T-helper 9 cell (primary cell): Measurements from ENCODE around the gene SLC25A43.
"Not testable (repeated sequence)": the region's sequence is repeated elsewhere in the genome, so short reads cannot be mapped to it uniquely, and the experiment has no call there.

Experiments used
- DNase-seq: peaks from one replicate; pipeline ENCODE4 v3.0.0-alpha.2; 2020

SLC25A43 gene

GRCh38 chrX:119410027-119410819 lies 11.1 kb downstream of the SLC25A43 start:
- no peak for DNase-seq

- no peak for DNase-seq
Measured at GRCh38 chrX:119410854-119411253, 11.7 kb downstream of the SLC25A43 start.

GRCh38 chrX:119411959-119412358 lies 12.8 kb downstream of the SLC25A43 start:
- DNase-seq, result no peak

GRCh38 chrX:119417376-119417775 lies 18.2 kb downstream of the SLC25A43 start:
- DNase-seq, result no peak

GRCh38 chrX:119417842-119418241 lies 18.7 kb downstream of the SLC25A43 start:
- no peak for DNase-seq

- DNase-seq, result no peak
Measured at GRCh38 chrX:119419146-119419545, 20.0 kb downstream of the SLC25A43 start.

- no peak for DNase-seq
Measured at GRCh38 chrX:119419898-119420297, 20.8 kb downstream of the SLC25A43 start.

- no peak for DNase-seq
Measured at GRCh38 chrX:119421016-119421705, 22.0 kb downstream of the SLC25A43 start.

- no peak for DNase-seq
Measured at GRCh38 chrX:119423631-119424030, 24.5 kb downstream of the SLC25A43 start.

GRCh38 chrX:119424999-119425398 lies 25.9 kb downstream of the SLC25A43 start:
- no peak for DNase-seq

GRCh38 chrX:119427024-119427794 lies 28.1 kb downstream of the SLC25A43 start:
- DNase-seq, result no peak

GRCh38 chrX:119427795-119428185 lies 28.7 kb downstream of the SLC25A43 start:
- DNase-seq, result no peak

GRCh38 chrX:119429471-119429870 lies 30.3 kb downstream of the SLC25A43 start:
- no peak for DNase-seq

GRCh38 chrX:119441295-119441694 lies 42.2 kb downstream of the SLC25A43 start:
- DNase-seq, result not testable (repeated sequence)

- no peak for DNase-seq
Measured at GRCh38 chrX:119442286-119442685, 43.1 kb downstream of the SLC25A43 start.

- no peak for DNase-seq
Measured at GRCh38 chrX:119453202-119453601, 54.1 kb downstream of the SLC25A43 start.

- DNase-seq, result no peak
Measured at GRCh38 chrX:119455264-119455663, 56.1 kb downstream of the SLC25A43 start.

GRCh38 chrX:119459181-119459580 lies 60.0 kb downstream of the SLC25A43 start:
- no peak for DNase-seq

- DNase-seq, result no peak
Measured at GRCh38 chrX:119465555-119465954, 66.4 kb downstream of the SLC25A43 start.

- no peak for DNase-seq
Measured at GRCh38 chrX:119466970-119467369, 67.8 kb downstream of the SLC25A43 start.

GRCh38 chrX:119467433-119467832 lies 68.3 kb downstream of the SLC25A43 start:
- DNase-seq, result no peak

- DNase-seq, result peak; percentile 72
Measured at GRCh38 chrX:119467842-119468550, 68.9 kb downstream of the SLC25A43 start, which contains the start of gene SLC25A5. SLC25A5 (plus strand) TSS chrX:119468444; CDS start chrX:119468516, 72 bp downstream.
